Measurements from ENCODE around the gene USP46.

DNA sequence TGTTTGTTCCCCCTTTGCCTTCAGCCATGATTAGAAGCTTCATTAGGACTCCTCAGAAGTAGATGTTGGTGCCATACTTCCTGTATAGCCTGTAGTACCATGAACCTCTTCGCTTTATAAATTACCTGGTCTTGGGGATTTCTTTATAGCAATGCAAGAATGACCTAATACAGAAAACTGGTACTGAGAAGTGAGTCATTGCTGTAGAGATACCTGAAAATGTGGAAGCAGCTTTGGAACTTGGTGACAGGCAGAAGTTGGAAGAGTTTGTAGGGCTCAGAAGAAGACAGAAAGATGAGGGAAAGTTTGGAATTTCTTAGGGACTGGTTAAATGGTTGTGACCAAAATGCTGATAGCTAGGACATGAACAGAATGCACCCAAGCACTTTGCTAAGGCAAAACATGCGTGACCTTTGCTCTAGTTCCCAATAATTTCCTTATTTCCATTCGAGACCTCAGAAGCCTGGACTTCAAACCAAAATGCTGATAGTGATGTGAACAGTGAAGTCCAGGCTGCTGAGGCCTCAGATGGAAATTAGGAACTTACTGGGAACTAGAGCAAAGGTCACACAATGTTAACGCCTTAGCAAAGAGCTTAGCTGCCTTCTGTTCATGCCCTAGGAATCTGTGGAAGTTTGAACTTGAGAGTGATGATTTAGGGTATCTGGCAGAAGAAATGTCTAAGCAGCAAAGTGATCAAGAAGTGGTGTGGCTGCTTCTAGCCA, 3.0 kb upstream of the USP46 start:
- no peak for TF ChIP-seq CTCF (conservative IDR thresholded peaks at IDR 0.05; ENCODE audit: low read length)
- no peak for TF ChIP-seq EZH2phosphoT487 (IDR thresholded peaks at IDR 0.05; ENCODE audit: borderline replicate concordance)
